ENCODE results near the gene RARRES2. TPM values are rescaled to one million over a fixed set of nuclear protein-coding genes. Genes with fewer than 3 reads are reported as not detected.
A peak's percentile ranks its signal among the peaks of the same experiment; 100 is the strongest.

The RARRES2 gene
- total and polyA plus RNA-seq, 2 of the 13 experiments (the other 11 are each of a cell fraction or from before 2014, with no cell fraction given), result 134 to 172 TPM

DNA sequence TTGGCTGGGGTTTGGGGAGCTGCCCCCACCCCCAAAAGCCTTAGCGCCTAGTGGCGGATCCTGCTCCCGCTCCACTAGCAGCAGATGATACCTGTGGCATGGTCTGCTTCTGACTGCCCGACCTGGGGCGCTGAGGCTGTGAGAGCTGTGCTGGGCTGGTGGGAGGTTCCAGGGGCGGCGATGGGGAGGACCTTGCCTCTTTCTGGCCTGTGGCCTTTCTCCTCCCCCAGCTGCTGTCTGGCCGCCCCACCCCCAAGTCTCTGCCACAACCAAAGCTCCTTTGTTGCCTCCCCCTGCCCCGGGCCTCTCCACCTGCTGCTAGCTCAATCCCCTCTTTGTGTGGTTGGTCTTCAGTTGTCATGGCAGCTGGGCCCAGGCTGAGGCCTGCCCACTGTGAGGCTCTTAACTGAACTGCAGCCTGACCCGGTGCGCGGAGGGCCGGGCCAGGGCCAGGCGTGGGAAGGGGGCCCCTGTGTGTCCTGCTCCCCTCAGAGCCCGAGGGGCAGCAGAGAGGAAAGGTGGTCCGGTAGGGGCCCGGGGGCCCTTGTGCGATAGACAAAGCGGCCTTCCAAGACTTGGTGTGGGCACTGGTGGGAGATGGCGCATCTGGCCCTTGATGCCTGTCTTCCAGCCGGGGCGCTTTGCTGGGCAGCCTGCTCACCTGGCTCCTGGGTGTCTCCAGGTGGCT, 42.4 kb upstream of the RARRES2 start (continued):
- no peak for TF ChIP-seq ZNF407 (CRISPR knock-in tag; IDR thresholded peaks at IDR 0.05; ENCODE audit: not compliant biosample characterization)
- TF ChIP-seq RAD21 (CRISPR knock-in tag; IDR thresholded peaks at IDR 0.05), result 0 out of 2 replicates have a peak, but pooled peaks have one; percentile 53
- 0 out of 2 replicates have a peak, but pooled peaks have one; percentile 31 for TF ChIP-seq AKNA (CRISPR knock-in tag; IDR thresholded peaks at IDR 0.05; ENCODE audit: borderline replicate concordance)
- no peak for TF ChIP-seq SCMH1 (CRISPR knock-in tag; IDR thresholded peaks at IDR 0.05; ENCODE audit: borderline replicate concordance)
- no peak for TF ChIP-seq ZEB1 (IDR thresholded peaks at IDR 0.05; ENCODE audit: insufficient replicate concordance, low read depth)
- no peak for TF ChIP-seq ZFP1 (CRISPR knock-in tag; IDR thresholded peaks at IDR 0.05)
- peak; percentile 87 for TF ChIP-seq PATZ1 (CRISPR knock-in tag; IDR thresholded peaks at IDR 0.05)
- peak; percentile 84 for TF ChIP-seq SPEN (CRISPR knock-in tag; IDR thresholded peaks at IDR 0.05; ENCODE audit: low read depth)
- no peak for TF ChIP-seq ZNF660 (CRISPR knock-in tag; IDR thresholded peaks at IDR 0.05; ENCODE audit: borderline replicate concordance, low read depth)
- TF ChIP-seq ZBTB20 (CRISPR knock-in tag; IDR thresholded peaks at IDR 0.05; ENCODE audit: borderline replicate concordance, low read depth), result no peak
- peak; percentile 57 for TF ChIP-seq ISL2 (CRISPR knock-in tag; IDR thresholded peaks at IDR 0.05)
- no peak for TF ChIP-seq HOXA7 (CRISPR knock-in tag; IDR thresholded peaks at IDR 0.05)
- no peak for TF ChIP-seq ZMYM2 (CRISPR knock-in tag; IDR thresholded peaks at IDR 0.05)

Measured in HepG2 (cell line).